GM12878 (cell line): ENCODE measurements around the gene PLIN3. TPM values are rescaled to one million over a fixed set of nuclear protein-coding genes. Genes with fewer than 3 reads are reported as not detected.
"Not testable (repeated sequence)": the region's sequence is repeated elsewhere in the genome, so short reads cannot be mapped to it uniquely, and the experiment has no call there.

Experiments
- ATAC-seq: fragments of 200-7000 bp; cut with Tn5 transposase; 3 replicates; pipeline ENCODE4 v1.9.1; 2020; ENCODE audit warnings: mild to moderate bottlenecking, moderate library complexity
- BruUV-seq: library from RNA; stranded (reverse); fragments of 400-500 nt; replicated peaks from 2 replicates; lab custom pipeline; 2021; lab: Mats Ljungman, UMichigan
- CTCF ChIA-PET: fragments of 300-600 bp; sonication (Branson Sonifier 250); formaldehyde crosslinking; extraction: SDS; loops from one replicate; lab custom pipeline; 2021; ENCODE audit warnings: inconsistent platforms; lab: Yijun Ruan, JAX
- POLR2A ChIA-PET: fragments of 350-600 bp; formaldehyde crosslinking; extraction: SDS; loops from one replicate; lab custom pipeline; 2021; ENCODE audit warnings: inconsistent platforms; lab: Charles Lee
- RAD21 ChIA-PET: fragments of 300-600 bp; sonication (Branson Sonifier 250); formaldehyde crosslinking; loops from one replicate; lab custom pipeline; 2023; ENCODE audit warnings: antibody characterized with exemption; ENCODE audit not compliant: unreplicated experiment; lab: Charles Lee
- SMC1A ChIA-PET: fragments of 300-600 bp; sonication (Branson Sonifier 250); formaldehyde crosslinking; loops from one replicate; lab custom pipeline; 2023; ENCODE audit not compliant: unreplicated experiment, uncharacterized antibody; lab: Charles Lee
- DNase-seq: peaks from one replicate; pipeline ENCODE4 v3.0.0-alpha.2; 2011; ENCODE audit warnings: low read depth, low spot score
- FAIRE-seq: peaks from 3 replicates; lab custom pipeline; 2011; peaks lifted over from hg19 to GRCh38; lab: Jason Lieb, UNC
- H2AFZ ChIP-seq: 2 replicates; pipeline ENCODE4 v1.6.0; 2011; ENCODE audit warnings: low read depth, low read length, control low read depth; ENCODE audit not compliant: control insufficient read depth
- H3K27ac ChIP-seq: 2 replicates; pipeline ENCODE4 v1.5.1; 2011; ENCODE audit warnings: control low read depth; ENCODE audit not compliant: control insufficient read depth, insufficient read depth
- H3K27me3 ChIP-seq, 2 experiments: replicated peaks in 1 of 2; 2 replicates each; pipeline versions ENCODE4 v1.6.0 to v1.6.1; 2011; ENCODE audit warnings: low read length in 1 of 2; ENCODE audit not compliant: control insufficient read depth in 2 of 2, insufficient read depth in 2 of 2
- H3K36me3 ChIP-seq, 2 experiments: 2 replicates each; pipeline ENCODE4 v1.5.1; 2011; ENCODE audit warnings: low read length in 1 of 2; ENCODE audit not compliant: control insufficient read depth in 2 of 2, insufficient read depth in 2 of 2
- H3K4me1 ChIP-seq: 2 replicates; pipeline ENCODE4 v1.6.1; 2011; ENCODE audit warnings: mild to moderate bottlenecking, low read length, moderate library complexity, mixed read lengths; ENCODE audit not compliant: control insufficient read depth, insufficient read depth
- H3K4me2 ChIP-seq: 2 replicates; pipeline ENCODE4 v1.6.0; 2011; ENCODE audit warnings: control low read depth; ENCODE audit not compliant: control insufficient read depth, insufficient read depth
- H3K4me3 ChIP-seq: fragments of 200-600 bp; sonication (generic); 2 replicates; pipeline ENCODE4 v1.5.1; 2016
- H3K79me2 ChIP-seq: 2 replicates; pipeline ENCODE4 v1.6.0; 2011; ENCODE audit warnings: low read length; ENCODE audit not compliant: control insufficient read depth, insufficient read depth
- H3K9ac ChIP-seq: 2 replicates; pipeline ENCODE4 v1.8.0; 2011; ENCODE audit warnings: low read length, control low read depth, mixed read lengths; ENCODE audit not compliant: control insufficient read depth, insufficient read depth
- H3K9me3 ChIP-seq: replicated peaks from 3 replicates; pipeline ENCODE4 v1.5.1; 2011; ENCODE audit warnings: mild to moderate bottlenecking, low read length; ENCODE audit not compliant: control insufficient read depth, insufficient read depth
- H4K20me1 ChIP-seq: 2 replicates; pipeline ENCODE4 v1.6.0; 2011; ENCODE audit not compliant: control insufficient read depth, insufficient read depth
- BHLHE40 ChIP-seq, 2 experiments: fragments of 450-650 bp in 1 of 2; IDR thresholded peaks; 2 replicates each; pipeline ENCODE4 v1.6.1; 2011 to 2017; ENCODE audit warnings: low read depth in 2 of 2, borderline replicate concordance in 1 of 2, improper control_type of control experiment in 1 of 2, low read length in 1 of 2, mild to moderate bottlenecking in 1 of 2
- GATAD2B ChIP-seq: fragments of 450-650 bp; conservative IDR thresholded peaks from 2 replicates; pipeline ENCODE4 v1.6.1; 2017; ENCODE audit warnings: low read depth, mild to moderate bottlenecking, moderate library complexity
- POLR2A ChIP-seq: IDR thresholded peaks from 2 replicates; pipeline ENCODE4 v1.6.1; 2011; ENCODE audit warnings: low read depth, mild to moderate bottlenecking, low read length
- WGBS: methylation state at CpG from one replicate; pipeline ENCODE4 v1.1.6; 2016; ENCODE audit warnings: low lambda C conversion rate; ENCODE audit not compliant: insufficient replicate concordance, insufficient coverage; ENCODE audit errors: missing lambda C conversion rate; 5-methylcytosine and 5-hydroxymethylcytosine counted together
- in situ Hi-C: fragments of 300-500 bp; cut with MboI; formaldehyde crosslinking; loops from 9 replicates; pipeline ENCODE4 v1.14.3; 2018; ENCODE audit warnings: mixed read lengths
- intact Hi-C: fragments of 100-400 bp; cut with micrococcal nuclease; formaldehyde crosslinking; loops from one replicate; pipeline ENCODE4 v1.14.2; 2022; ENCODE audit not compliant: unreplicated experiment
- polyA plus RNA-seq, 11 experiments: library from polyadenylated mRNA; depleted of rRNA in 4 of 11; unstranded in 6 of 11; stranded (reverse) in 5 of 11; fragments of >200 nt; fragmentation: Nextera tagmentation in 4 of 11; fragmentation: Illumina TruSeq in 1 of 11; extraction: Ambion mirVana in 4 of 11; extraction: Trizol in 1 of 11; gene quantifications; 1 replicate in 1 of 11; 2 replicates in 10 of 11; pipeline versions ENCODE4 v1.2.1 to v1.2.3, GENCODE V29; 2011 to 2016; ENCODE audit warnings: inconsistent platforms in 2 of 11, missing spikeins in 2 of 11, low read depth in 1 of 11
- total RNA-seq, 4 experiments: library from RNA; depleted of rRNA in 3 of 4; stranded (reverse); fragments of >200 nt in 3 of 4; fragmentation: Illumina TruSeq in 1 of 4; extraction: Trizol in 1 of 4; gene quantifications; 2 replicates each; pipeline versions ENCODE4 v1.2.1 to v1.2.3, GENCODE V29; 2013 to 2021
- TF ChIP-seq, protein P1 (sequence below): fragments of 450-650 bp; conservative IDR thresholded peaks from 2 replicates; pipeline ENCODE4 v1.6.1; 2017; ENCODE audit warnings: mild to moderate bottlenecking, moderate library complexity

PLIN3 gene
- total and polyA plus RNA-seq, 10 of the 15 experiments (the other 5 are each of a cell fraction or from before 2014, with no cell fraction given), result 7.7 to 71.4 (median 66.8) TPM

GRCh38 chr19:4792866-4793195 lies 74.6 kb downstream of the PLIN3 start:
- ATAC-seq, POLR2A ChIA-PET, H2AFZ ChIP-seq, H3K27me3 ChIP-seq, H3K9me3 ChIP-seq, DNase-seq, BruUV-seq, H3K27ac ChIP-seq, intact Hi-C loops, FAIRE-seq, H4K20me1 ChIP-seq: not testable (repeated sequence)
- Histone ChIP-seq H3K9ac (peak overlapping the region; percentile 87; the same call in 1 of the 2 replicates), H3K4me2 (peak overlapping the region; percentile 89), H3K36me3 (peaks cover 0 to 12% of the 10 kb centered on the region in 2 experiments; a peak in 3 of 4 replicates), H3K4me3 (peak overlapping the region; percentile 71), H3K4me1 (peaks cover 22% of the 10 kb centered on the region), H3K79me2 (peaks cover 38% of the 10 kb centered on the region)
- SMC1A ChIA-PET, result interaction anchor here (2.9 to 5.0 kb wide), 2 partner anchors 32 to 61 kb away, joined by 18 to 87 read pairs; no protein-coding TSS in a partner anchor
- CTCF ChIA-PET, result interaction anchor here (4.1 kb wide), 1 partner anchor 61 kb away, joined by 160 read pairs; no protein-coding TSS in a partner anchor
- RAD21 ChIA-PET, result interaction anchor here (2.2 kb wide), 1 partner anchor 11 kb away, joined by 10 read pairs; no protein-coding TSS in a partner anchor
- WGBS, result 97% methylated on average over 24 of the region's 24 CpGs
- in situ Hi-C loops, result loop anchor here (5.0 kb wide), 1 partner anchor 61 kb away; no protein-coding TSS in a partner anchor

DNA sequence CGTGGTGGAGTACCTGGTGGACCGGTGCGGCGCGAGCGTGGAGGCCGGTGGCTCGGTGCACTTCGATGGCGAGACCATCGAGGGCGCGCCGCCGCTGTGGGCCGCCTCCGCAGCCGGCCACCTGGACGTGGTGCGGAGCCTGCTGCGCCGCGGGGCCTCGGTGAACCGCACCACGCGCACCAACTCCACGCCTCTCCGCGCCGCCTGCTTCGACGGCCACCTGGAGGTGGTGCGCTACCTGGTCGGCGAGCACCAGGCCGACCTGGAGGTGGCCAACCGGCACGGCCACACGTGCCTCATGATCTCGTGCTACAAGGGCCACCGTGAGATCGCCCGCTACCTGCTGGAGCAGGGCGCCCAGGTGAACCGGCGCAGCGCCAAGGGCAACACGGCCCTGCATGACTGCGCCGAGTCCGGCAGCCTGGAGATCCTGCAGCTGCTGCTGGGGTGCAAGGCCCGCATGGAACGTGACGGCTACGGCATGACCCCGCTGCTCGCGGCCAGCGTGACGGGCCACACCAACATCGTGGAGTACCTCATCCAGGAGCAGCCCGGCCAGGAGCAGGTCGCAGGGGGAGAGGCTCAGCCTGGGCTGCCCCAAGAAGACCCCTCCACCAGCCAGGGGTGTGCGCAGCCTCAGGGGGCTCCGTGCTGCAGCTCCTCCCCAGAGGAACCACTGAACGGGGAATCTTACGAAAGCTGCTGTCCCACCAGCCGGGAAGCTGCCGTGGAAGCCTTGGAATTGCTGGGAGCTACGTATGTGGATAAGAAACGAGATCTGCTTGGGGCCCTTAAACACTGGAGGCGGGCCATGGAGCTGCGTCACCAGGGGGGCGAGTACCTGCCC lies 75.2 kb downstream of the PLIN3 start:
- ChIA-PET CTCF (interaction anchor here (0.8 to 4.1 kb wide), 17 partner anchors 8 to 1756 kb away, joined by 3 to 160 read pairs (median 8); partner anchors contain the start of genes DPP9, KDM4B and PLIN3), SMC1A (interaction anchor here (0.7 to 5.0 kb wide), 9 partner anchors 10 to 72 kb away, joined by 3 to 87 read pairs (median 9); partner anchors contain the start of gene DPP9), RAD21 (interaction anchor here (1.3 to 3.2 kb wide), 13 partner anchors 10 to 450 kb away, joined by 5 to 65 read pairs (median 10); partner anchors contain the start of genes DPP9, HDGFL2 and KDM4B), POLR2A (interaction anchor here (0.6 to 1.1 kb wide), 4 partner anchors 30 to 566 kb away, joined by 3 to 5 read pairs (median 4); no protein-coding TSS in a partner anchor)
- H3K9me3 ChIP-seq, FAIRE-seq, BruUV-seq, H4K20me1 ChIP-seq, intact Hi-C loops, DNase-seq, H3K27me3 ChIP-seq: not testable (repeated sequence)
- Histone ChIP-seq H3K4me2 (peak overlapping the region; percentile 89), H3K36me3 (peaks cover 0 to 12% of the 10 kb centered on the region in 2 experiments; a peak in 3 of 4 replicates), H2AFZ (peak overlapping the region; percentile 85), H3K27ac (peak overlapping the region; percentile 93), H3K4me1 (peaks cover 22% of the 10 kb centered on the region), H3K9ac (peak overlapping the region; percentile 87), H3K79me2 (peaks cover 38% of the 10 kb centered on the region), H3K4me3 (peak overlapping the region; percentile 71)
- WGBS, result 15% methylated on average over 56 of the region's 75 CpGs
- ATAC-seq, result peak; percentile 2; the same call in 2 of the 3 replicates
- in situ Hi-C loops, result loop anchor here (5.0 kb wide), 1 partner anchor 60 kb away; no protein-coding TSS in a partner anchor
- TF ChIP-seq POLR2A (peak; percentile 58), GATAD2B (0 out of 2 replicates have a peak, but pooled peaks have one; percentile 44), BHLHE40 (IDR thresholded peaks at IDR 0.05; ENCODE audit: borderline replicate concordance in 1 of 2, low read depth in 2 of 2, low read length in 1 of 2) (peak in 1 of 2 experiments; percentile 92; a peak in 2 of 4 replicates)
- TF ChIP-seq, protein P1, sequence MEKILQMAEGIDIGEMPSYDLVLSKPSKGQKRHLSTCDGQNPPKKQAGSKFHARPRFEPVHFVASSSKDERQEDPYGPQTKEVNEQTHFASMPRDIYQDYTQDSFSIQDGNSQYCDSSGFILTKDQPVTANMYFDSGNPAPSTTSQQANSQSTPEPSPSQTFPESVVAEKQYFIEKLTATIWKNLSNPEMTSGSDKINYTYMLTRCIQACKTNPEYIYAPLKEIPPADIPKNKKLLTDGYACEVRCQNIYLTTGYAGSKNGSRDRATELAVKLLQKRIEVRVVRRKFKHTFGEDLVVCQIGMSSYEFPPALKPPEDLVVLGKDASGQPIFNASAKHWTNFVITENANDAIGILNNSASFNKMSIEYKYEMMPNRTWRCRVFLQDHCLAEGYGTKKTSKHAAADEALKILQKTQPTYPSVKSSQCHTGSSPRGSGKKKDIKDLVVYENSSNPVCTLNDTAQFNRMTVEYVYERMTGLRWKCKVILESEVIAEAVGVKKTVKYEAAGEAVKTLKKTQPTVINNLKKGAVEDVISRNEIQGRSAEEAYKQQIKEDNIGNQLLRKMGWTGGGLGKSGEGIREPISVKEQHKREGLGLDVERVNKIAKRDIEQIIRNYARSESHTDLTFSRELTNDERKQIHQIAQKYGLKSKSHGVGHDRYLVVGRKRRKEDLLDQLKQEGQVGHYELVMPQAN, result 0 out of 2 replicates have a peak, but pooled peaks have one; percentile 8
